Body of pancreas (tissue), 4 donors: ENCODE measurements around the gene NTMT1. TPM values are rescaled to one million over a fixed set of nuclear protein-coding genes. Genes with fewer than 3 reads are reported as not detected.

Experiments used
- ATAC-seq: fragments of 150-250 bp; one replicate; pipeline ENCODE4 v1.9.1; 2016
- DNase-seq, 4 donors: peaks; one replicate each; pipeline ENCODE4 v3.0.0-alpha.2; 2019
- H3K27ac ChIP-seq, 4 donors: fragments of 200-600 bp; sonication (generic); 1 replicate in 3 of 4; 2 replicates in 1 of 4; pipeline versions ENCODE4 v1.5.1 to v1.6.1; 2016 to 2019; ENCODE audit warnings: mild to moderate bottlenecking in 1 of 4, mixed read lengths in 1 of 4, moderate library complexity in 1 of 4
- H3K27me3 ChIP-seq, 2 donors: fragments of 200-600 bp; sonication (generic); one replicate each; pipeline ENCODE4 v1.6.0; 2016; ENCODE audit warnings: mild to moderate bottlenecking in 1 of 2
- H3K36me3 ChIP-seq, 2 donors: fragments of 200-600 bp; sonication (generic); replicated peaks in 1 of 2; 2 replicates each; pipeline ENCODE4 v1.5.1; 2016; ENCODE audit warnings: low read depth in 2 of 2; ENCODE audit not compliant: insufficient read depth in 1 of 2
- H3K4me1 ChIP-seq: fragments of 200-600 bp; sonication (generic); one replicate; pipeline ENCODE4 v1.6.0; 2016
- H3K4me3 ChIP-seq, 2 donors: fragments of 200-600 bp; sonication (generic); 1 replicate in 1 of 2; 2 replicates in 1 of 2; pipeline ENCODE4 v1.5.1; 2016 to 2019
- H3K9me3 ChIP-seq, 3 donors: fragments of 200-600 bp; sonication (generic); 1 replicate in 2 of 3; 2 replicates in 1 of 3; pipeline ENCODE4 v1.5.1; 2016
- POLR2A ChIP-seq, 3 donors: fragments of 450-650 bp; IDR thresholded peaks; one replicate each; pipeline ENCODE4 v1.6.1; 2016; ENCODE audit warnings: antibody characterized with exemption in 3 of 3, mild to moderate bottlenecking in 2 of 3
- WGBS, 2 donors: methylation state at CpG; one replicate each; pipeline ENCODE4 v1.1.5; 2017; 5-methylcytosine and 5-hydroxymethylcytosine counted together
- intact Hi-C: fragments of 100-400 bp; cut with DNase I; formaldehyde crosslinking; loops from one replicate; pipeline ENCODE4 v1.15.1; 2023
- total RNA-seq, 2 donors: library from RNA; depleted of rRNA; stranded (reverse); fragments of >200 nt; gene quantifications; one replicate each; pipeline ENCODE4 v1.1.0, GENCODE V29; 2016
- TF ChIP-seq, protein P1 (sequence below), 7 experiments: fragments of 450-650 bp in 4 of 7; fragments of 200-600 bp in 3 of 7; sonication (generic) in 3 of 7; IDR thresholded peaks; one replicate each; pipeline ENCODE4 v1.5.1; 2016 to 2019; ENCODE audit warnings: antibody characterized with exemption in 7 of 7

NTMT1 gene
- total RNA-seq, 2 donors from 2014 or later: 11.2 to 14.5 TPM

DNA sequence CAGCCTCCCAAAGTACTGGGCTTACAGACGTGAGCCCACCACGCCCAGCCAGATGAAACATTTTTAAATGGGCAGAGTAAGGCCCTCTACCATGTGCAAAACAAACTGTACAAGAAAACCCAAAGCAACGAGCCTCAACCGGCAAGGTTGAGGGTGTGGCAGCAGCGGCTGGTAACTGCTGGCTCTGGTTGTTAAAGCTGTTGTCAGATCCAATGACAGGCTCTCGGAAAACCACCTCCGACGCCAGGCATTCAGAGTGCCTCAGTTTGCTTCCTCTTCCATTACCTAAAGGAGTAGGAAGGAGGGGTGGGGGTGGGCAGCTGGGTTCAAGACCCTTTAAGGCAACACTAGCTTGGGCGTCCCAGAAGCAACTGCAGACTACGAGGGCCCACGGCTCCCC is 18.4 kb downstream of the NTMT1 start:
- no peaks in the 10 kb centered on the region for H3K27me3 ChIP-seq
- peaks cover 21% of the 10 kb centered on the region for H3K4me1 ChIP-seq
- no peak overlapping the region for H3K4me3 ChIP-seq
- TF ChIP-seq, protein P1, sequence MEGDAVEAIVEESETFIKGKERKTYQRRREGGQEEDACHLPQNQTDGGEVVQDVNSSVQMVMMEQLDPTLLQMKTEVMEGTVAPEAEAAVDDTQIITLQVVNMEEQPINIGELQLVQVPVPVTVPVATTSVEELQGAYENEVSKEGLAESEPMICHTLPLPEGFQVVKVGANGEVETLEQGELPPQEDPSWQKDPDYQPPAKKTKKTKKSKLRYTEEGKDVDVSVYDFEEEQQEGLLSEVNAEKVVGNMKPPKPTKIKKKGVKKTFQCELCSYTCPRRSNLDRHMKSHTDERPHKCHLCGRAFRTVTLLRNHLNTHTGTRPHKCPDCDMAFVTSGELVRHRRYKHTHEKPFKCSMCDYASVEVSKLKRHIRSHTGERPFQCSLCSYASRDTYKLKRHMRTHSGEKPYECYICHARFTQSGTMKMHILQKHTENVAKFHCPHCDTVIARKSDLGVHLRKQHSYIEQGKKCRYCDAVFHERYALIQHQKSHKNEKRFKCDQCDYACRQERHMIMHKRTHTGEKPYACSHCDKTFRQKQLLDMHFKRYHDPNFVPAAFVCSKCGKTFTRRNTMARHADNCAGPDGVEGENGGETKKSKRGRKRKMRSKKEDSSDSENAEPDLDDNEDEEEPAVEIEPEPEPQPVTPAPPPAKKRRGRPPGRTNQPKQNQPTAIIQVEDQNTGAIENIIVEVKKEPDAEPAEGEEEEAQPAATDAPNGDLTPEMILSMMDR (IDR thresholded peaks at IDR 0.05): no peak
- no peak for TF ChIP-seq POLR2A (IDR thresholded peaks at IDR 0.05)
- ATAC-seq: no peak
- 59% methylated on average over 8 to 11 of the region's 11 CpGs for WGBS, 2 donors
- H3K9me3 ChIP-seq: no peaks in the 10 kb centered on the region
- peak in 1 of 4 donors; percentile 5 for DNase-seq
- no peak overlapping the region for H3K27ac ChIP-seq
- intact Hi-C loops: loop anchor here (10.0 kb wide), 1 partner anchor 150 kb away; no protein-coding TSS in a partner anchor
- H3K36me3 ChIP-seq: no peaks in the 10 kb centered on the region

DNA sequence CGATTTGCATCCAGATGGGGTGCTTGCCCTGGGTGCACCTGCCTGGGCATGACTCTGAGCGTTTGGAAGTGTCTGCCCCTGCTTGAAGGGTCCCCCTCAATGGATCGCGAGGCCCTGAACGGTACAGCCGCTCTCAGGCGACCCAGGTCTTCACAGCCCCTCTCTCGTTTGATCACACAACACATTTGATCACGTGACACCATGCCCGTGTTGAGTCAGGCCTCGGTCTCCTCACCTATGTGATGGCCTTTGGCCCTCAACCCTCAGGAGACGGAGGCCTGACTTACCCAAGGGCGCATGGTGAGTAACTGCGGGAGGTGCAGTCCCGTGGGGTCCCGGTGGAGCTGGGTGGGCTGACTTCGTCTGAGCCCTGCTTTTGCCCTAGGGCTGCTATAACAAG is 18.9 kb downstream of the NTMT1 start:
- Histone ChIP-seq H3K9me3 (no peaks in the 10 kb centered on the region), H3K27me3 (no peaks in the 10 kb centered on the region), H3K4me3 (no peak overlapping the region), H3K27ac (no peak overlapping the region), H3K36me3 (no peaks in the 10 kb centered on the region), H3K4me1 (peaks cover 15% of the 10 kb centered on the region)
- intact Hi-C loops: loop anchor here (10.0 kb wide), 1 partner anchor 150 kb away; no protein-coding TSS in a partner anchor
- no peak for TF ChIP-seq POLR2A (IDR thresholded peaks at IDR 0.05)
- TF ChIP-seq, protein P1 (IDR thresholded peaks at IDR 0.05): no peak
- ATAC-seq (no peak), DNase-seq (no peak)
- WGBS, 2 donors: 64 to 67% methylated on average over 14 to 17 of the region's 17 CpGs

GRCh38 chr9:129646252-129646651 is 20.3 kb downstream of the NTMT1 start:
- Histone ChIP-seq H3K4me1 (peaks cover 2% of the 10 kb centered on the region), H3K9me3 (no peaks in the 10 kb centered on the region), H3K27ac (no peak overlapping the region), H3K36me3 (no peaks in the 10 kb centered on the region), H3K4me3 (no peak overlapping the region), H3K27me3 (no peaks in the 10 kb centered on the region)
- DNase-seq: no peak
- TF ChIP-seq POLR2A (IDR thresholded peaks at IDR 0.05): no peak
- TF ChIP-seq, protein P1 (IDR thresholded peaks at IDR 0.05): no peak
- ATAC-seq: no peak
- WGBS, 2 donors: 77 to 90% methylated on average over 7 to 12 of the region's 12 CpGs
- intact Hi-C loops: loop anchor here (10.0 kb wide), 1 partner anchor 149 kb away; no protein-coding TSS in a partner anchor

DNA sequence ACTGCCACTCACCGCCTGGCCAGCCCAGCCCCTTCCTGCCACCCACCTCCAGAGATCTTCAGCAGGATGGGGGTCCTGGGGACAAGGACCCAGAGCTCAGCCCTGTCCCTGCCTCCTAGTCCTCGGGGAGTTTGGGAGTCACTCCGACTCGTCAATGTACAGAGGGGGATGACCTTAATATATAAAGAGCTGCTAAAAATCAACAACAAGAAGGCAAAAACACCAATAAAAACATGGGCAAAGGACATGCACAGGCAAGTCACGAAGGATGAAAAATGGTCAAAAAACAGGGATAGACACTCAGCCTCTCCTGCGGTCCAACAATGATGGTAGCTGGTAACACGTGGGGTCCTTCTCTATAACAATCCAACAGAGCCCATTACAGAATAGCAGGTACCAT is 20.7 kb downstream of the NTMT1 start:
- no peak overlapping the region for H3K27ac ChIP-seq
- 88 to 95% methylated on average over 7 of the region's 7 CpGs for whole genome bisulfite sequencing, 2 donors
- H3K36me3 ChIP-seq: no peaks in the 10 kb centered on the region
- H3K27me3 ChIP-seq: no peaks in the 10 kb centered on the region
- no peaks in the 10 kb centered on the region for H3K9me3 ChIP-seq
- DNase-seq (no peak), ATAC-seq (no peak)
- intact Hi-C loops: loop anchor here (10.0 kb wide), 1 partner anchor 148 kb away; no protein-coding TSS in a partner anchor
- TF ChIP-seq POLR2A (IDR thresholded peaks at IDR 0.05): no peak
- TF ChIP-seq, protein P1 (IDR thresholded peaks at IDR 0.05): no peak
- no peaks in the 10 kb centered on the region for H3K4me1 ChIP-seq
- no peak overlapping the region for H3K4me3 ChIP-seq

GRCh38 chr9:129647635-129648034 is 21.7 kb downstream of the NTMT1 start:
- Histone ChIP-seq H3K36me3 (no peaks in the 10 kb centered on the region), H3K4me3 (no peak overlapping the region), H3K9me3 (no peaks in the 10 kb centered on the region), H3K27ac (no peak overlapping the region), H3K27me3 (no peaks in the 10 kb centered on the region), H3K4me1 (no peaks in the 10 kb centered on the region)
- 81 to 82% methylated on average over 10 of the region's 10 CpGs for WGBS, 2 donors
- ATAC-seq (no peak), DNase-seq (no peak)
- intact Hi-C loops: loop anchor here (10.0 kb wide), 1 partner anchor 147 kb away; no protein-coding TSS in a partner anchor
- TF ChIP-seq POLR2A (IDR thresholded peaks at IDR 0.05): no peak
- TF ChIP-seq, protein P1 (IDR thresholded peaks at IDR 0.05): no peak
